ENCODE data around the gene TFF3.

DNA sequence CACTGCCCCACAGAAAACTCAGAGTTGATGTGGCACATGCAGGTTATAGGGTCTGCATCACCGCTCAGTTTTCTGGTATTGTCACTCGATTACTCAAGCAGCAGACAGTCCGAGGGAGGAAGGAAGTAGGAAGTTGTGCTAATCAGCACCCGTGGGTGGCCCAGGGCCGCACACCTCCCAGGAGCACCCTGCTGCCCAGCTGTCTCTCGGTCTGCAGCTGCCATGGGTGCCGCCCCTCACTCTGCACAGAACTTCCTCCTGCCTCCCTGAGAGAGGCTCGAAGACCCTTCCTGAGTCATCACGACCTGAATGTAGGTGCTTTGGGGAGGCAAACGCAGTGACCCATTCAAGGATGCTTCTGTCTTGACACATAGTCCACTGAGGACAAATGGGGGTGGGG is 4.2 kb upstream of the TFF3 start:
- TF ChIP-seq POLR2A (IDR thresholded peaks at IDR 0.05): no peak
- TF ChIP-seq CTCF (IDR thresholded peaks at IDR 0.05): no peak

Measured in Peyer's patch (tissue), 4 donors.